ENCODE measurements around the gene TMEM214.
A peak's percentile ranks its signal among the peaks of the same experiment; 100 is the strongest.

Gene TMEM214

DNA sequence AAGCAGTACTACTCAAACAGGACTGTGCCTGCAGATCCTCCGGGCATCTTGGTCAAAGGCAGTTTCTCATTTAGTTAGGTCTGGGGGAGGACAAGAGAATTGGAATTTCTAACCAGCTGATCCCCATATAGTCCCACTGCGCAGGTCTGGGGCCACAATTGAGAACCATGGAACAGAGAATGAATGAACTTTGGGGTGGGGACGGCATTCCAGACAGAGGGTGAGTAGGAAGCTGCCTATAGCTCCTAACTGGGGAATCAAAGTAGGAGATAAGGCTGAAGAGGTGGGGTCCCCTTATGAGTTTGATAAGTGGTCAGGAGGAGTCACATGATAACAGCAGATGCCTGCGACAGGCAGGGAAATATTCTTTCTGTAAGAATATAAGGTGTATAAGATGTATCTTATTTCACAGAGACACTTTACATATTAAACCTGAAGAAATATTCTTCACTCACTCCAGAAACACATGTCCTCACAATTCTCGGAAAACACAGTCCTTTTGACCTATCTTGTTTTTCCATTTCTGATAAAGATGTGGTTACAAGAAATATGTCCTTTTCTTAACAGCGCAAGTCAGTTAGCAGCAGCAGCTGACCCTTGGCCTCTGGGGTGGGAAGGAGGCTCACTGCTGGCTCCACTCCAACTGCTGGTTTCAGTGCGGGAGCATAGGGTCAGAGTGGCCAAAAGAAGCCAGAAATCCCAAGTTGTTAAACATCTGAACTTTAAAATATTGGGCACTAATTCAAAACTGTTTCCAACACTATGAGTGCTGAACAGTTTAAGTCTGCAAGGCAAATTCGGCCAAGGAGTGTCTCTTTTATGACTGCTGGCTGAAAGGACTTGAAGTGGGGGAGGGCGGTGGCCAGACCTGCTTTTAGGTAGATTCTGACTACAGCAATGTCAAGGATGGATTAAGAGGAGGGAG is 12.6 kb upstream of the TMEM214 start:
- Mint-ChIP-seq H3K27me3 (ENCODE audit: low read depth) (no peaks in the 10 kb centered on the region), H3K4me3 (no peak overlapping the region), H3K9me3 (no peaks in the 10 kb centered on the region), H3K4me1 (ENCODE audit: low read depth) (peaks cover 4% of the 10 kb centered on the region), H3K27ac (no peak overlapping the region), H3K36me3 (ENCODE audit: low read depth) (peaks cover 2% of the 10 kb centered on the region)

DNA sequence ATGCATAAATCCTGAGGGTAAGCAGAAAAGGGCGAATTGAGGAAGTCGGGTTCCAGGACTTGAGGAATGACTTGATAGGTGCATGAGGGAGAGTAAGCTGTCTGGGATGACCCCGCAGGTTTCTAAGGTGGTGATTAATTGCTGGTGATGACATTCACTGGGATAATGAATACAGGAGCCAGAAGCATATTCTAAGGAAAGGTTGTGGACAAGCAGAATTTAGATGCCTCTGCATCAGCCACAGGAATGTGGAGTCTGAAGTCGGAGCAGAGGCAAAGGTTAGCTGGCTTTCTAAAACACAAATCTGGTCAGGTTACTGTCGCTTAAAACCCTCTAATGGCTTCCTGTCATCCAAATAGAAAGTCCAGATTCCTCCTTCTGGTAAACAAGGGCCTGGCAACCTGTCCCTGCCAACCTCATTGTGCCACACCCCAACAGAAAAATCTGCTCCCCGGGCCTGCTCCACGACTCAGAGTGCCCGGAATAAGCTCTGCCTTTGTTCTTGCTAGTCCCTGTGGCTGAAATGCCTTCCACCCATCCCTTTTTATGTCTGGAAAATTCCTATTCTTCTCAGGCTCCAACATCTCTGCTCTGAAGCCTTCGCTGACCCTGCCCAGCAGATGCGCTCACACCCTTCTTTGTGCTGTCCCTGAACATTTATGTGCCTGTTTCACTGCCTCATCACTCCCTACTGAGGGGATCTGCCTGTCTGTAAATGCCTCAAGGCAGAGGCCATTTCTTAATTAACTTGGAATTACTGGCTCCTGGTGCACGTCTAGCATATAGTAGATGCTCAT is 11.3 kb upstream of the TMEM214 start:
- Mint-ChIP-seq H3K9me3 (no peaks in the 10 kb centered on the region), H3K4me3 (no peak overlapping the region), H3K27ac (no peak overlapping the region), H3K27me3 (ENCODE audit: low read depth) (no peaks in the 10 kb centered on the region), H3K36me3 (ENCODE audit: low read depth) (peaks cover 3% of the 10 kb centered on the region), H3K4me1 (ENCODE audit: low read depth) (no peaks in the 10 kb centered on the region)

DNA sequence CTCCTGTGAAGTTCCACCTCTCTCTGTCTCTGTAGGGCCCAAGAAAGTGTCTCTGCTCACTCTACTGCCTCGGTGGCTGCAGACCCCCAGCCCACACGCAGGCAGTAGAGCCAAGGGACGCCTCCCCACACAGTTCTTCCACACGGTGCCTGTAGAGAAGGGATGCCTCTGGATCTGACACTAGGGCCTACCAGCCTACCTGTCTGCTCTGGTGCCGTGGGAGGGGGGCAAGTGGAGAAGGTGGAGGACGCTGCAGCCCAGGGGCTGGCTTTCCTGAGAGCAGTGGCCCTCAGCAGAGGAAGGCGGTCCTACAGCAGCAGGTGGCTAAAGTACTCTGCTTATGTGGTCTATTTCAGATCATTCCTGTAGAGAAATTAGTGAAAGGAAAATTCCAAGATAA is 9.0 kb upstream of the TMEM214 start:
- no peak overlapping the region for H3K27ac Mint-ChIP-seq
- no peaks in the 10 kb centered on the region for H3K9me3 Mint-ChIP-seq
- H3K27me3 Mint-ChIP-seq (ENCODE audit: low read depth) = no peaks in the 10 kb centered on the region
- H3K36me3 Mint-ChIP-seq (ENCODE audit: low read depth) = peaks cover 8% of the 10 kb centered on the region
- no peak overlapping the region for H3K4me3 Mint-ChIP-seq
- H3K4me1 Mint-ChIP-seq (ENCODE audit: low read depth) = no peaks in the 10 kb centered on the region

DNA sequence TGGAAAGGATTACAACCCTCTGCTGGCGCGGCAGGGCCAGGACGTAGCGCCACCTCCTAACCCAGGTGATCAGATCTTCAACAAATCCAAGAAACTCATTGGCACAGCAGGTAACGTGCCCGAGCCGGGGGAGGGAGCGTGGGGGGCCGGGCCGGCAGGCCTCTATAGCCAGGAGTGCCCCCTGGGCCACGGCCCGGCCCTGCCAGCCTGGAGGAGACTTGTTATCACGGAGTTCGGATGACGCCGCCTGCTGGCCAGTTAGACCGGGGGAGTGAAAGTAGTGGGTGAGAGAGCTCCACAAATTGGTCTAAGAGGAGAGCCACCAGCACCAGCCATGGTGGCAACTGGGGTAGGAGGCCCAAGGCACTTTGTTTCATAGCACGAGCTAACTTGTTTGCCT is 8.6 kb upstream of the TMEM214 start:
- Mint-ChIP-seq H3K27ac (no peak overlapping the region), H3K4me1 (ENCODE audit: low read depth) (peaks cover 3% of the 10 kb centered on the region), H3K4me3 (no peak overlapping the region), H3K27me3 (ENCODE audit: low read depth) (no peaks in the 10 kb centered on the region), H3K9me3 (no peaks in the 10 kb centered on the region), H3K36me3 (ENCODE audit: low read depth) (peaks cover 9% of the 10 kb centered on the region)

DNA sequence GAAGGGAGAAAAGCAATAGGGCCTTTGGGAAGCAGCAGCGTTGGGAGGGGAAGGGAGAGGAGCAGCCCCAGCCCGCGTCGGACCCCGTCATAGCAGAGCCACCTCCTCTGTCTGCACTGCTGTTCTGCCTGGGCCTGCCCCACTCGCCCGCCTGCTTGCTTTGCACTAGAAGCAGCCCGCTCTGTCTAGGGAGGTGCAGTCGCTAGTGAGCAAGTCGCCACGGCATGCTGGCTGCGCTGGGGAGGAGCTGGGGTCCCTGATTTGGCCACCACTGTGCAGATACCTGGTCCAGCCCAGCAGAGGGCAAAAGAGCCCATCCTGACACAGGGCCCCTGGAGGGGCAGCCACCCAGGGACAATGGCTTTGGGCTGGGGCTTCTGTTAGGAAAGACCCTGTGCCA is 8.0 kb upstream of the TMEM214 start:
- Mint-ChIP-seq H3K36me3 (ENCODE audit: low read depth) (peaks cover 9% of the 10 kb centered on the region), H3K9me3 (no peaks in the 10 kb centered on the region), H3K27ac (no peak overlapping the region), H3K4me1 (ENCODE audit: low read depth) (peaks cover 9% of the 10 kb centered on the region), H3K27me3 (ENCODE audit: low read depth) (no peaks in the 10 kb centered on the region), H3K4me3 (no peak overlapping the region)

DNA sequence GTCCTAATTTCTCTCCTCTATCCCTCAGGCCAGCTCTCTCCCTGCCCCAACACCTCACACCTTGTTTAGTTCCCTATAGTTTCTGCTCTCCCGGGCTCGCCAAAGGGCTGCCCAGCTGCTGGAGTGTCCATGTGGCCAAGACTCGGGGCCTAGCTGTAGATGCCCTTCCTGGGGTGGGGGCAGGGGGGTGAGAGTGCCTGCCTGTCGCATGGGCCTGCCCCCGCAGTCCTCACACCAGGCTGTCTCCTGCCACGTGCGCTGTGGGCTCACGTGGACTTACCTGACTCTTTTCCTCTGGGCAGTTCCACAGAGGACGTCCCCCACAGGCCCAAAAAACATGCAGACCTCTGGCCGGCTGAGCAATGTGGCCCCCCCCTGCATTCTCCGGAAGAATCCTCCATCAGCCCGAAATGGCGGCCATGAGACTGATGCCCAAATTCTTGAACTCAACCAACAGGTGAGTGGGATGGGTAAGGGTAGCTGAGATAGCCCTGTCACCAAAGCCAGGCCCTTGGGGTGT is 7.4 kb upstream of the TMEM214 start:
- peaks cover 13% of the 10 kb centered on the region for H3K4me1 Mint-ChIP-seq (ENCODE audit: low read depth)
- peaks cover 11% of the 10 kb centered on the region for H3K36me3 Mint-ChIP-seq (ENCODE audit: low read depth)
- H3K4me3 Mint-ChIP-seq = no peak overlapping the region
- H3K27ac Mint-ChIP-seq = no peak overlapping the region
- H3K9me3 Mint-ChIP-seq = no peaks in the 10 kb centered on the region
- H3K27me3 Mint-ChIP-seq (ENCODE audit: low read depth) = no peaks in the 10 kb centered on the region

DNA sequence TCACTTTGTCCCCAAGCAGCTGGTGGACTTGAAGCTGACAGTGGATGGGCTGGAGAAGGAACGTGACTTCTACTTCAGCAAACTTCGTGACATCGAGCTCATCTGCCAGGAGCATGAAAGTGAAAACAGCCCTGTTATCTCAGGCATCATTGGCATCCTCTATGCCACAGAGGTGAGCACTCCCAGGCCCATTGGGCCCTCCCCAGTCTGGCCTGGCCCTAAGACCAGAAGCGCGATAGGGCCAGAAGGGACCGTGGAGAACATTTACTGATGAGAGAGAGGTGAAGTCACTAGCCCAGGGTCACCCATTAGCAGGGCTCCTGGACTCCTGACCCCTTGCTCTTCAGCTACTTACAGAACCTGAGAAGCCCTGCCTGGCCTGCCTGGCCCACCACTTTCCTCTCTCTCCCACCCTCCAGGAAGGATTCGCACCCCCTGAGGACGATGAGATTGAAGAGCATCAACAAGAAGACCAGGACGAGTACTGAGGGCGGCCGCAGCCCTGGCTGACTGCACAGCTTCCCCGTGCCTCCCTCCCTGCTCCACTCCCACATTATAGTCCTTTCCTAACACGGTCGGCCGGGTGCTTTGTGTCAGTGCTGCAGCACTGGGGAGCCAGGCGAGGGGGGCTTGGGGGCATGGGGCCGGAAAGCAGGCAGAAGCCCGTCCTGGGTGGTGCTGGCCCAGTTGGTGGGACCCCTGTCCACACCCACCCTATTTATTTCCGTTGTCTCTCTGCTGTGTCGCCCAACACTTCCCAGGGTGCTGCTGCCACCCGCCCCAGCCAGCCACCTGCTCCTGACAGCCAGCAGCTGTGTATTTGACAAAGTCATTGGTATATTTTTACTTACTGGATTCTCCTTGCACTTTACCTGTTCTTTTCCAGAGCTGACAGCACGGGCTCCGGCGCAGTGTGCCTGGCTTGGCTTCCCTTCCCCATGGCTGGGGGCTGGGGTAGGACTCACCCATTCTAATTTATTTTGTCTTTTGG is 6.6 kb upstream of the TMEM214 start:
- Mint-ChIP-seq H3K27me3 (ENCODE audit: low read depth) (no peaks in the 10 kb centered on the region), H3K4me3 (no peak overlapping the region), H3K36me3 (ENCODE audit: low read depth) (peaks cover 12% of the 10 kb centered on the region), H3K9me3 (no peaks in the 10 kb centered on the region), H3K4me1 (ENCODE audit: low read depth) (peaks cover 14% of the 10 kb centered on the region), H3K27ac (peak overlapping the region; percentile 17)

DNA sequence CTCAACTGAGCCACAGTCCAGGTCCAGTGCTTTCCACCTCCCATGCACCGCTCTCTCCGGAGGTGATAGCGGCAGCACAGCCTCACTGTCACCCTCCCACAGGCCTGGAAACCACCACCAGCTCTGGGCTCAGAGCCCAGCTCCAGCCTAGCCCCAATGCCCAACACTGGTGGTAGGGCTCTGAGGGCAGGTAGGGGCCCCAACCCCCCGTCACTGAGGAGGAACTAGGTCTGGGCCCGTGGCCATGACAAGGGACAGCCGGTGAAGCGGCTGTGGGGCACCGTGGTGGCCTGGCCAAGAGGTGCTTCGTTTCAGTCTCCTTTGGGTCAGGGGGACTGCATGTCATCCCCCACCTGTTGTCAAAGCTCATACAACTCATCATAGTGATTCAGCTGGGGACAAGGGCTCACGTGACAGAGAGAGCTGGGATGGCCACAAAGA is 5.5 kb upstream of the TMEM214 start:
- Mint-ChIP-seq H3K36me3 (ENCODE audit: low read depth) (peaks cover 14% of the 10 kb centered on the region), H3K4me3 (no peak overlapping the region), H3K27me3 (ENCODE audit: low read depth) (no peaks in the 10 kb centered on the region), H3K4me1 (ENCODE audit: low read depth) (peaks cover 24% of the 10 kb centered on the region), H3K27ac (no peak overlapping the region), H3K9me3 (no peaks in the 10 kb centered on the region)

DNA sequence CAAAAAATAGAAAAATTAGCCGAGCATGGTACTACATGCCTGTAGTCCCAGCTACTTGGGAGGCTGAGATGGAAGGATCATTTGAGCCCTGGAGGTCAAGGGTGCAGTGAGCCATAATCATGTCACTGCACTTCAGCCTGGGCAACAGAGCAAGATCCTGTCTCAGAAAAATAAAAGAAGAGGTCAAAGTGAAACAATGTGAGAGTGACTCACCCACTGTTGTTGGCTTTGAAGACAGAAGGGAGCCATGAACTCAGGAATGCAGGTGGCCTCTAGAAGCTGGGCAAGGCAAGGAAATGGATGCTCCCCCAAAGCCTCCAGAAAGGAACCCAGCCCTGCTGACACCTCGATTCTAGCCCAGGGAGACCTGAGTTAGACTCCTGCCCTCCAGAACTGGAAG is 3.7 kb upstream of the TMEM214 start:
- Mint-ChIP-seq H3K27ac (no peak overlapping the region), H3K36me3 (ENCODE audit: low read depth) (peaks cover 17% of the 10 kb centered on the region), H3K9me3 (no peaks in the 10 kb centered on the region), H3K4me1 (ENCODE audit: low read depth) (peaks cover 32% of the 10 kb centered on the region), H3K27me3 (ENCODE audit: low read depth) (no peaks in the 10 kb centered on the region), H3K4me3 (no peak overlapping the region)

DNA sequence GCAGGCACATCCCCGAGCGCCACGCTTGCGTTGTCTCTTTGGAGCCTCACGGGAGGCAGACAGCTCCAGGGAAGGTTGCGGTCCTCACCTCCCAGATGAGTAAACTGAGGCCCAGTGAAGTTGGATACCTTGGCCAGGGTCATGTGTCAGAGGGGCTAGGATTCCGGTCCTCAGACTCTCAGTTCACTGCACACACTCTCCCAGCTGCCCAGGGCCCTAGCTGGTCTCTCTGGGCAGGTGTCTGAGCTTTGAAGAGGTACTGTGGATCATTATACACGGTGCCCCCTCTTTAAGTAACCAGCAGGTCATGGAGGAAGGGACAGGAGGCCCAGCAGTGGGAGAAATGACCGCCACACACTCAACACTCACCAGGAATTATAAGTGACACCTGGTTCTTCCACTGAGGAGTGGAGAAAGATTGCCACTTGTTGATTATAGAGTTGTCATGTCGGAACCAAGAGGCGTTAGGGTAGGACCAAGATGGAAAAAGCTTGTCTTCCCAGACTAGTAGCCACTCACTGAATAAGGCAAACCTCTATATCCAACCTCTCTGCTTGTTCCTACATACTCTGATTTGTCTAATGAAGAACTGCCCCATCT is 588 bp downstream of the TMEM214 start:
- Mint-ChIP-seq H3K9me3 (no peaks in the 10 kb centered on the region), H3K4me3 (peak overlapping the region; percentile 95), H3K36me3 (ENCODE audit: low read depth) (peaks cover 42% of the 10 kb centered on the region), H3K4me1 (ENCODE audit: low read depth) (peaks cover 44% of the 10 kb centered on the region), H3K27ac (peak overlapping the region; percentile 88), H3K27me3 (ENCODE audit: low read depth) (no peaks in the 10 kb centered on the region)

DNA sequence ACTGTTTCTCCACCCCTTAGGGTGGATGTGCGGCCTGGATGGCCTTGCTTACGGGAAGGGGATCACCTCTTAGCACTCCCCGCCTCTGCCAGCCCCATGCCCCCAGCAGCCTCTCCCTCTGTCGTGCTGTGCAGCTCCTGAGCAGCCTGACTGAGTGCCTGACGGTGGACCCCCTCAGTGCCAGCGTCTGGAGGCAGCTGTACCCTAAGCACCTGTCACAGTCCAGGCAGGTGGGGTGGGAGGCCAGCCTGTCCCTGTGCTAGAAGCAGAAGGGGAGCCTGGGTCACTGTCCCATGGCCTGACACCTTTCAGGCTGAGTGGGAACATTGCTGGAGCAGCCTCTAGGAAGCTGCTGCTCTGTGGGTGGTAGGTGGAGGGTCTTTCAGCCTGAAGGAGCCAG is 5.2 kb downstream of the TMEM214 start:
- peaks cover 22% of the 10 kb centered on the region for H3K4me1 Mint-ChIP-seq (ENCODE audit: low read depth)
- no peak overlapping the region for H3K27ac Mint-ChIP-seq
- no peaks in the 10 kb centered on the region for H3K27me3 Mint-ChIP-seq (ENCODE audit: low read depth)
- H3K36me3 Mint-ChIP-seq (ENCODE audit: low read depth) = peaks cover 62% of the 10 kb centered on the region
- no peaks in the 10 kb centered on the region for H3K9me3 Mint-ChIP-seq
- no peak overlapping the region for H3K4me3 Mint-ChIP-seq

DNA sequence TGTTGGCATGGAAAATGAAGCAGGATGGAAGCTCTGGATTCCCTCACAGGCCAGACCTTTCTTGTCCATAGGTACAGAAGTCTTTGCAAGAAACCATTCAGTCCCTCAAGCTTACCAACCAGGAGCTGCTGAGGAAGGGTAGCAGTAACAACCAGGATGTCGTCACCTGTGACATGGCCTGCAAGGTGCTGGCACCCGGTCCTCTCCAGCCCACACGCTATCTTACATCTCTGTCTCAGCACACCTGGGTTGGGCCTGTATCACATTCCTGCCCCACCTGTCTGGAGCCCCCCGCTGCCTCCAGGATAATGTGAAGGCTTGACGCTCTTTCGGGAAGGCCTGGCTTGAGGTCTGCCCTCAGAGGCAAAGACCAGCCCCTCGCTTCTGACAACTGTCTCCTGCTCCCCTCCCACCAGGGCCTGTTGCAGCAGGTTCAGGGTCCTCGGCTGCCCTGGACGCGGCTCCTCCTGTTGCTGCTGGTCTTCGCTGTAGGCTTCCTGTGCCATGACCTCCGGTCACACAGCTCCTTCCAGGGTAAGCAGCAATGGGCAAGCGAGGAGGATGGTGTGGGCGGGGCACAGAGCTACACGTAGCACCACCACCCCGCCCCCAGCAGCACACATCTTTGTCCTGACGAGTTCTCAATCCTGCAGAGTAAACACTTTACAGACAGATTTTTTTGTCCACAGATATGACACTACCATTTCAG is 6.0 kb downstream of the TMEM214 start:
- no peak overlapping the region for H3K4me3 Mint-ChIP-seq
- no peaks in the 10 kb centered on the region for H3K9me3 Mint-ChIP-seq
- H3K4me1 Mint-ChIP-seq (ENCODE audit: low read depth) = peaks cover 17% of the 10 kb centered on the region
- peaks cover 61% of the 10 kb centered on the region for H3K36me3 Mint-ChIP-seq (ENCODE audit: low read depth)
- no peak overlapping the region for H3K27ac Mint-ChIP-seq
- H3K27me3 Mint-ChIP-seq (ENCODE audit: low read depth) = no peaks in the 10 kb centered on the region

DNA sequence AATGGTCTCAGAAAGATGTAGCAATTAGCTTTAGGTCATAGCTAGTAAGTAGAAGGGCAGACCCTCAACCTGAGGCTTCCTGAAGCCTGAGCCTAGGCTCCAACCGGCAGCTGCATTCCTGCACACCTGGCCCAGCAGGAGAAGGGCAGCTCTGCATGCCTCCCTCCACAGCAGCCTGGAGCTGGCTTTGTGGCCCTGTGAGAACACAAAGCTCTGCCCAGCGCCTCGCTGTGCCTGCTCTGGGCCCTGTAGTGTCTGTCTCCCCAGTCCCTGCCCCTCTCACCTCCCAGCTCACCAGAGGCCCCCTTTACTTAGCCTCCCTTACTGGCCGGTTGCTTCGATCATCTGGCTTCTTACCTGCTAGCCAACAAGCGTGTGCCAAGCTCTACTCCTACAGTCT is 6.7 kb downstream of the TMEM214 start:
- no peak overlapping the region for H3K4me3 Mint-ChIP-seq
- peaks cover 56% of the 10 kb centered on the region for H3K36me3 Mint-ChIP-seq (ENCODE audit: low read depth)
- H3K9me3 Mint-ChIP-seq = no peaks in the 10 kb centered on the region
- no peak overlapping the region for H3K27ac Mint-ChIP-seq
- no peaks in the 10 kb centered on the region for H3K27me3 Mint-ChIP-seq (ENCODE audit: low read depth)
- H3K4me1 Mint-ChIP-seq (ENCODE audit: low read depth) = peaks cover 11% of the 10 kb centered on the region
